DMS79 treated with DMSO at 0.1 percent for 48 hours (cell line): ENCODE data around the gene ZAP70.
"Not testable (repeated sequence)": the region's sequence is repeated elsewhere in the genome, so short reads cannot be mapped to it uniquely, and the experiment has no call there.

Experiments
- DNase-seq: peaks from one replicate; lab custom pipeline; 2025; lab: John Stamatoyannopoulos, UW

The ZAP70 gene

DNA sequence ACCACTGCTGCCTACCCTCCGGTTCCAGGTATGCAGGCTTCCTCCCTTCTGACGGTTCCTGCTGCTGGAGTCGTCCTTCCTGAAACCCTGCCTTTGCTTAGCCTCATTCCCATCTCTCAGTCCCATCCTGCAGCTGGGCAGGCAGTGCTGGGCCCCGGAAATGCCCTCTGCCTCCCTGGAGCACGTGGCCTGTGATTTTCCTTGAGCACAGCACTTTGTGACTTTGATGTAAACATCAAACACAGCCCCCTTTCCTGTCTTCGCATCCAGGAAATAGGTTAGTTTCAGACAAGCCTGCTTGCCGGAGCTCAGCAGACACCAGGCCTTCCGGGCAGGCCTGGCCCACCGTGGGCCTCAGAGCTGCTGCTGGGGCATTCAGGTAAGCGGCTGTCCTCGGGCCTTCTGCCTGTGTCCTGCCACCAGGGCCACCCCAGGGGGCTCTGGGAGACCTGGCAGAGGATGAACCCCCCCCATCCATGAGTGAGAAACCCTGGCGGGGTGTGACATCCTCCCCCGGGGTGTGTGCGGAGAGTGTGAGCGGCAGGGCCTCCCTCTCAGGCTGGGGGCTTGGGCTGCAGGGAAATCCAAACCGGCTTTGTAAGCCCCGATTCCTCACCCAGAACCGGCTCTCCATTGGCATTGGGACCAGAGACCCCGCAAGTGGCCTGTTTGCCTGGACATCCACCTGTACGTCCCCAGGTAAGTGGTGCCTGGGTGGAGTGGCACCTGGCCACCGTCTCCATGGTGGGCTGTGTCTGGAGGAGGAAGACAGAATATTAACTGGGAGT lies at the start of gene ZAP70:
ZAP70 (plus strand) TSS at position 281 of the 788 bp plus-strand sequence. CDS start 10,461 bp downstream, outside the sequence.
- DNase-seq, result no peak

DNA sequence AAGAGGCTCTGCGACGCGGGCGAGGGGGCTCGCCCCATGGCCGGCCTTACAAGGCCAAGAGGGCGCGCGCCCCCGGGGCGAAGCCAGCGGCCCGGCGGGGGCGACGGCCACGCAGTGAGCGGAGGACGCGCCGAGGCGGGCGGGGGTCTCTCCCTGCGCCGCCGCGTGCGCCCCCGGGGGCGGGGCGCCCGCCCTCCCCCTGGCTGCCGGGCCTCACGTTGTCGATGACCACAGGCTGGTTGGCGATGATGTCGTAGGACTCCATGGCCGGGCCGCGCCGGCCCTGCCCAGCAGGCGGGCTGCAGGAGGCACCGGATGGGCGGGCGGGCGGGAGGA lies 49.8 kb upstream of the ZAP70 start:
- DNase-seq, result no peak

DNA sequence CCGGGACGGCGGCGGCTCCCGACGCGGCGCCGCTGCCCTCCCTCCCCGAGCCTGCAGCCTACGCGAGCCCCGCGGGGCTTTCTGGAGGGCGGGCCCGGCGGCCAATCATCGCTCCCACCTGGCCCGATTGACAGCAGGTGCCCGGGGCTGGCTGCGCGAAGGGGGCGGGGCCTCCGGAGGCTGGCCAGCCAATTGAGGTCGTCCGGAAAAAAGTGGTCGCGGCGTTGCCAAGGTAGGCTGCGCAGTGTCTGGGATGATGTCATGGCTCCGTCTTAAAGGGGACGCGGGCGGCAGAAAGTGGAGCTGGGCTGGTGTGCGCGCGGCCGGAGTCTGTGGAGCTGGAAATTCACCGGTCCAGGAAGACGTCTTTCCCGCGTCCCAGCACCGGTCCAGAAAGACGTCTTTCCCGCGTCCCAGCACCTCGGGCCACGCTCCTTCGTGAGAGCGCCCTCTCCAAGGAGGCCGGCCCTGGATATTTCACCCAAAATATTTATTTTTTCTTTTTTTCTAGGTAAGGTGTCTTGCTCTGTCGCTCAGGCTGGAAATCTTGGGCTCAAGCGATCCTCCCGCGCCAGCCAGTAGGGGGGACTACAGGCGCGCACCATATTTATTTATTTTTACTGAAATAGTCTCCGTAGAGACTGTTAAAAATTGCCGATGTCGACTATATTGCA lies 49.3 kb upstream of the ZAP70 start, which contains the start of gene ACTR1B:
ACTR1B (minus strand) TSS at position 83 of the 674 bp plus-strand sequence. CDS start 154 bp downstream, outside the sequence.
- peak; percentile 100 for DNase-seq

DNA sequence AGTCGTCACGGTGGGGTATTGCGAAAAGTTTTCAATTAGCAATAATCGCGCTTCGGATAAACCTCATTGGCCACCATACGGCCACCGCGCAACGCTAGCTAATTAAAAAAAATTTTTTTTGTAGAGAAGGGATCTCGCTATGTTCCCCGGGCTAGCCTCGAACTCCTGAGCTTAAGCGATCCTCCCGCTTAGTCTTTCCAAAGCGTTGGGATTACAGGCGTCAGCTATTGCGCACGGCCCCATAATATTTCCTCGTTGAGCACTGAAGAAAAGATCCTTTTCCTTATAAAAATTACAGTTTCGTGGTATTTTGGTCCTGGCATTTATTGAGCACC lies 48.8 kb upstream of the ZAP70 start:
- DNase-seq, result peak; percentile 63

DNA sequence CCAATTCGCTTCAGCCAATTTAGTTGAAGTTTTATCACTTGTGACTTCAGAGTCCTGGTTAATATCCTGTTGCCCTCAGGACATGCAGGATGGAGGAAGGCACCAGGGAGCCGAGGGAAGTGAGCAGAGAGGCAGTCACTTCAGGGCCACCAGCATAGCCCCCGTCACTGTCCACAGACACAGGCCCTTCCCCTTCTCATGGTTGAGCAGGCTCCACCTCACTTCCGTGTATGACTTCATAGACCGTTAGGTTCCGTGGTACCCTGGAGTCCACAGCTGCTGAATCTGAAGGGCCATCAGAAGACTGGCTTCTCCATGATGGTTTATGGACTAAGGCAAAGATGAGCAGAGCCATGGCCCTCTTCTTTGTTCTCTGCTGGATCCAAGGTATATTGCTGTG lies 43.9 kb upstream of the ZAP70 start, which contains the start of gene C2orf92:
C2orf92 (plus strand) TSS at position 266 of the 400 bp plus-strand sequence; CDS start at position 342, 76 bp downstream.
- no peak for DNase-seq

DNA sequence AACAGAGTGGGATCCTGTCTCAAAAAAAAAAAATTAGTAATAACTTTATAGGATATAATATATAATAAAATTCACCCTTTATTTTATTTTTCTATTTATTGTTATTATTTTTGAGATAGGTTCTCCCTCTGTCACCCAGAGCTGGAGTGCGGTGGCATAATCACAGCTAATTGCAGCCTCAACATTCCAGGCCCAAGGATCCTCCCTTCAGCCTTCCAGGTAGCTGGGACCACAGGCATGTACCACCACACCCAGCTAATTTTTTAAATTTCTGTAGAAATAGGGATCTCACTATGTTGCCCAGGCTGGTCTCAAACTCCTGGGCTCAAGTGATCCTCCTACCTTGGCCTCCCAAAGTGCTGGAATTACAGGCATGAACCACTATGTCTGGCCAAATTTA lies 42.9 kb upstream of the ZAP70 start:
- no peak for DNase-seq

DNA sequence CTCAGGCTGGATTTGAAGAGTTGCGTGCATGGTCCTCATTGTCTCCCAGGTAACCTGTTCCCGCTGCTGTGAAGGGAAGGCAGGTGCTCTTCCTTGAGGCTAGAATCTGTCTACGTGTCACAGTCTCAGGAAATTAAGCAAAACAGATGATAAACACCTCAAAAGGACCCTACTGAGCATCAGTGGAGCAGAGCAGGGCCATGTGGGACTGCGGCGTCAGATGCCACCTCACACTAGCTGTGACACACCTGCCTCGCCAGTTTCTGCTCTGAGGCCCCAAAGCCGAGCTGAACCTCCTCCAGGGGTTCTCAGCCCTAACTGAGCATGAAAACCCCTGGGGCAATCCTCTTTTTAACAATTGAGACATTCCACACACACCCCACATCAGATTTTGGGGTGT lies 41.9 kb upstream of the ZAP70 start:
- DNase-seq, result no peak

DNA sequence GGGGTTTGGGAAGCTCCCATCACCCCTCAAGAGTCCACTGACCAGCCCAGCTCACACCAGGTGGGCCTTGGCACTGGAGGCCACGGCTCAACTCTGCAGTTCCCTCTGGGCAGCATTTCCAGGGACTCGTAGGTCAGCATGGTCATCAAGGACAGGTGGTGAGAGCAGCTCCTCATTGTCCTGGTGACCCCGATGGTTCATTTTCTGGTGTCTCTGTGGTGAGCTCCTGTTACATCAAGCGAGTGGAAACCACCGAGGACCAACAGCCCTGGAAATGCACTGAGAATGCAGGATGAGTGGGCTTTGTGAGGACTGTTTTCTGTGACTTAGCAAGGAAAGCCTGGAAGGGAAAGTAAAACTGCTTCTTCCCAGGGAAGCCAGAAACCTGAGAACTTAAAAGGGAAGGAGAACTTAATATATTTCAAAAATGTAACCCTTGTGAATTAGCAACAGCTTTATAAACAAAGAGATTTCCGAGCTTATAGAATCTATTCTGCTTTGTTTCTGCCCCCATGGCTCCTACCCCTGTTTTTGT lies 40.7 kb upstream of the ZAP70 start:
- DNase-seq, result not testable (repeated sequence)

DNA sequence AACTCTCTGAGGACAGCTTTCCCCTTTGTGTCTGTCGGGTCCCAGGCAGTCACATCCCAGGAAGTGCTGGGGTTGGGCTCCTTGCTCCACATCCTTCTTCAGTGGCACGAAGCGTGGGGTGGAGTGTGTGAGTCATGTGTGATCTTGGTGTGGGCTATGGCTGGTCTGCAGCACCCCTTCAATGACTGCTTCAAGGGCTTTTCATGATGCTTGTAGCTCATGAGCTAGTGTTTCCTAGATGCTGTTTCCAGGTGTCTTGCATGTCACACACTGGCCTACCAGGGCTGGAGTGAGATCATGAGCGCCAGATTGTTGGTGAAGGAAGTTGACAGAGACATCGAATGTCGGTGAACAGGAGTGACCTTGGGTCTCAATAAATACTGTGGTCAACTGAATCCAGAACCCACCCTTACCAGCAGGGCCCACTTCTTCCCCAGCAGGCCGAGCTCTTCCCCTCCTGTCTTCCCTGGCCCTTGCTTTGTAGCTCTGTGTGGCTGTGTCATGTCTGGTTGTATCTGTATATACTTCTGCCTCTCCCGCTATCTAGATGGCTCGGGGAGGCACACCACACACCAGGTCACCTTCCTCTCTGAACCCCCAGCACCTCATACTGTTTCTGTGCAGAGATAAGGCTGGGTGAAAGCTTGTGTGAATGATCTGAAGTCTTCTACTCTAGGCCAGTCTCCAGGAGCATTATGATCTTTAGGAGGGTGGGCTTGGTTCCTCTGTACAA lies 40.0 kb upstream of the ZAP70 start:
- DNase-seq, result no peak

DNA sequence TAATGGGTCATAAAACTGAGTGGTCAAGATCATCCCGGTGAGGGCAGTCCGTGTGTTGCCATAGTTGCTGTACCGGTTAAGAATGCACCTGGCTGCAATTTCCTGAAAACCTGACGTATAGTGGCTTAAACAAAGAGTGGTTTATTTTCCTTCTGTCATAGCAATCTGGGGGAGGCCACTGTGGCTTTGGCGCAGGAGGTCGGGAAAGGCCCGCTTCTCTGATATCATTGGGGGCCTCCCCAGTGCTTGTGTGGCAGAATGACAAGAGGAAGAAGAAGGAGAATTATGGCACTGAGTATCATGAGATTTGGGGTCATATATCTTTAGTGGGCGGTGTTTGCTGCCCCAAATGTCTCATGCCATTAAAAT lies 39.5 kb upstream of the ZAP70 start:
- DNase-seq, result no peak

DNA sequence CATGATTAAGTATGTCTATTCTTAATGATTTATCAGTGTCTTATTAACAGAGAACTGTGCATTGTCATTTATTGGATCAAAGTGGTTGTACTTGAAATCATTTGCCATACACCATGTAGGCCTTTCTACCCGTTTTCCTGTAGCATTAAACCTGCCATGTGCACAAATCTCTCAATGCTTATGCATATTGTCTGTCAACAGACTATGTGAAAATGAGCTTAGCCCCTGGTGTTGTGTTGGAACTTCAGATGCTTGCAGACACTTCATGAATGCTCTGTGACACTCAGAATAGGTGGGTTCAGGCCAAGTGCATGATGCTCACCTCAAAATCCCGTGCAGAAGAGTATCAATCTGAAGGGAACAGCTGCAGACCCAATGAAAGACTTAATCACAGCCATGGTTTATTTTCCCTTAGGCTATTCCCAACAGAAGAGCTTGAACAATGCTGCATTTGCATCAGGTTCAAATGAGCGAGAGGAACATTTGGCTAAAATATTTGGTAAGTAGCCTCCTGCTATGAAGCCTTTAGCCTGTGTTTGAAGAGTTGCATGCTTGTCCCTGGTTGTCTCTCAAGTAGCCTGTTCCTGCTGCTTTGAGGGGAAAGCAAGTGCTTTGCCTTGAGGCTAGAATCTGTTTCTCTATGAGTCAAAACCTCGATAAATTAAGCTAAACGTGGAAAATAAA lies 37.8 kb upstream of the ZAP70 start:
- DNase-seq, result peak; percentile 18

DNA sequence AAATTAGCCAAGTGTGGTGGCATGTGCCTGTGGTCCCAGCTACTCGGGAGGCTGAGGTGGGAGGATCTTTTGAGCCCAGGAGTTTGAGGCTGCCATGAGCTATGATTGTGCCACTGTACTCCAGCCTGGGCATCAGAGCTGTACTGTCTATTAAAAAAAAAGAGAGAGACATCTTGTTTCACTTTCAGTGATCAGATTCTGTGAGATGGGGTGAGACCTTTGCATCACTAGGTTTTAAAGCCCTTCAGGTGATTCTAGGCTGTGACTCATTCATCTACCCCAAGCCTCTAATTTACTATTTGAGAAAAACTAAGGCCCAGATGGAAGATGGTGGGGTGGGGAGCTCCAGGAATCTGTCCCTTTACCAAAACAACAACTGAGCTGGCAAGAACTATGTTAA lies 36.8 kb upstream of the ZAP70 start:
- DNase-seq, result no peak

DNA sequence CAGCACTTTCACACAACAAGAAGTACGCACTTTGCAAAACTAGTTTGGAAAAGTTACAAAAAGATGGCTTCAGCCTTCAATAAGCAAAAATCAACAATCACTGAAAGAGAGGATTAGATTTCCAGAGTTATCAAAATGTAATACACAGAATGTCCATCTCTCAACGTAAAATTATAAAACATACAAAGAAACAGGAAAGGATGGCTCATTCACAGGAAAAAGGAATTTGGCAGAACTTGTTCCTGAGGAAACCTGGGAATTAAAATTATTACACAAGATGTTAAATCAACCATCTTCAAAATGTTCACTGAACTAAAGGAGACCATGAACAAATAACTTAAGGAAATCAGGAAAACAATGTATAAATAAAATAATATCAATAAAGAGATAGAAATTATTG lies 35.9 kb upstream of the ZAP70 start:
- DNase-seq, result no peak

DNA sequence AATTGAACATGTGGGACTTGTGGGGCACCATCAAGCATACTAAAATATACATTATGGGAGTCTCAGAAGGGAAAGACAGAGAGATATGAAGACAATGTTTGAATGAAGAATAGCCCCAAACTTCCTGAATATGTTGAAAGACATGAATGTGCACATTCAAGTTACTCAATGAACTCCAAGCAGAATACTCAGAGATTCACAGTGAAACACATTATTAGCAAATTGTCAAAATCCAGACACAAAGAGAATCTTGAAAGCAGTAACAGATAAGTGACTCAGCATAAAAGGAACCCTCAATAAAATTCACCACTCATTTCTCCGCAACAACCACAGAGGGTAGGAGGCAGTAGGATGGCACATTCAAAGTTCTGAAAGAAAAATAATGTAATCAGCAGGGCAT lies 35.1 kb upstream of the ZAP70 start:
- DNase-seq, result no peak

DNA sequence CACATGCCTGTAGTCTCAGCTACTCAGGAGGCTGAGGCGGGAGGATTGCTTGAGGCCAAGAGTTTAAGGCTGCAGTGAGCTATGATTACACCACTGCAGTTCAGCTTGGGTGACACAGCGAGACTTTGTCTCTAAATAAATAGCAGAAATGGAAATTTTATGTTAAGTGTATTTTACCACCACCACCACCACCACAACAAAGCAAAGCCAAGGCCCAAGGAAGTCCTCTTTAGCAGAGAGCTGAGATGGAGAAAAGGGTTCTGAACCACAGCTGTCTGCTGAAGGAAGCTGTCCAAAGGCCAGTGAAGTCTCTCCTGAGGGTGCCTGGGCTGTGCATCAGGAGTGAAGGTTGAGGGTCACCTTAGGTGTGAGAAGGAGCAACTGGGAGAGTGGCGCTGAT lies 26.1 kb upstream of the ZAP70 start:
- DNase-seq, result not testable (repeated sequence)

DNA sequence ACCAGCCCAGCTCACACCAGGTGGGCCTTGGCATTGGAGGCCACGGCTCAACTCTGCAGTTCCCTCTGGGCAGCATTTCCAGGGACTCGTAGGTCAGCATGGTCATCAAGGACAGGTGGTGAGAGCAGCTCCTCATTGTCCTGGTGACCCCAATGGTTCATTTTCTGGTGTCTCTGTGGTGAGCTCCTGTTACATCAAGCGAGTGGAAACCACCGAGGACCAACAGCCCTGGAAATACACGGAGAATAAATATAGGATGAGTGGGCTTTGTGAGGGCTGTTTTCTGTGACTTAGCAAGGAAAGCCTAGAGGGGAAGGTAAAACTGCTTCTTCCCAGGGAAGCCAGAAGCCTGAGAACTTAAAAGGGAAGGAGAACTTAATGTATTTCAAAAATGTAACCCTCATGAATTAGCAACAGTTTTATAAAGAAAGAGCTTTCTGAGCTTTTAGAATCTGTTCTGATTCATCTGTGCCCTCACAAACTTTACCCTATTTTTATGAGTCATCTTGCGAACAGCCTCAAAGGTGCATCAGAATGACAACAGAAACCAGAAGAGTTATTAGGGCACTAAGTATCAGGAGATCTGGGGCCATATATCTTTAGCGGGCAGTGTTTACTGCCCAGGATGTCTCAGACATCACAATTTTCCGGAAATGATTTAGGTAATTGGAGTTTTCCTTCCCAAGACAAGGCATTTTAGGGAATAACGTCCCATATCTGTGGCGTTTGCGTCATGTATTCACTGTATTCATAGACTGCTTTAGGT lies 25.1 kb upstream of the ZAP70 start:
- DNase-seq, result no peak

DNA sequence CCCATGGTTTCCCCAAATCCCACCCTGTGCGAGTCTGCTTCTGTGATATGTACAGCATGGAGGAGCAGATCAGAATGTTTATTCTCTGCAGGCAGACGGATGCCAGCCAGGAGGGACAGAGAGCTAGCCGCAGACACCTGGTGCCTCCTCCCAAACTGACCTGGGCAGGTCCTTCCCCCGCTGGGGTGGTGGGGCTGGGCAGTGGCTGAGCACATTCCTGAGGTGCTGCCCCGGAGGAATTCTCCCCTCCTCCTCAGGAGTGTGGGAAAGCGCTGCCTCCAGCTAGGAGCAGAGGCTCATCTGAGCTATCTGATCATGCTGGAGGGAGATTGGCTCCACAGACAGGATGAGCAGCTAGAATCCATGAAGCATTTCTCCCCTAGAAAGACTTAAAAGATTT lies 22.2 kb upstream of the ZAP70 start:
- DNase-seq, result no peak

DNA sequence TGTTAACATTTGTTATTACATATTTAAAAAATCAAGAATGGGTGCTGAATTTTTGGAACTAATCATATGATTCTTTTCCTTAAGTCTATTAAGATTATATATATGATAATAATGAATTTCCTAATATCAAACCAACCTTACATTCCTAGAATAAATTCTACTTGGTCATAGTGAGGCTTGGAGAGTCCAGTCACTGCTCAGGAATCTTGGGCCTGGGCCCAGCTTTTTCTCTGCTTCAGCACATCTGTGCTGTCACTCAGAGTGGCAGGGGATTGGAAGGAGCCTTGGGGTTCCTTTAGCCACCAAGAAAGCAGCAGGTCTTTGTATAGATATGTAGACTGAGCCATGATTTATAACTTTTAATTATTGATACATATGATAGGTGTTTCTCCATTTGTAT lies 19.9 kb upstream of the ZAP70 start:
- DNase-seq, result no peak

DNA sequence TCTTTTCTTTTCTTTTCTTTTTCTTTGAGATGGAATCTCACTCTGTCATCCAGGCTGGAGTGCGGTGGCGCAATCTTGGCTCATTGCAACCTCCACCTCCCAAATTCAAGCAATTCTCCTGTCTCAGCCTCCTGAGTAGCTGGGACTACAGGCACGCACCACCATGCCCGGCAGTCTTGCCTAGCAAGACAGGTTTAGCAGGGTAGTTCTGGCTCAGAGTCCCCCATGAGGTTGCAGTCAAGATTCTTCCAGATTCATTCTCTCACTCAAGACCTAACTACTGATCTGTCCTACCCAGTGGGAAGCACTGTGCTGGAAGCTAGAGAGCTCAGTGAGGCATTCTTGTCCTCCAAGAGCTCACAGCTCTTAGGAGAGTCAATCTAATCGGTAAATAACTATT lies 17.6 kb upstream of the ZAP70 start:
- no peak for DNase-seq

DNA sequence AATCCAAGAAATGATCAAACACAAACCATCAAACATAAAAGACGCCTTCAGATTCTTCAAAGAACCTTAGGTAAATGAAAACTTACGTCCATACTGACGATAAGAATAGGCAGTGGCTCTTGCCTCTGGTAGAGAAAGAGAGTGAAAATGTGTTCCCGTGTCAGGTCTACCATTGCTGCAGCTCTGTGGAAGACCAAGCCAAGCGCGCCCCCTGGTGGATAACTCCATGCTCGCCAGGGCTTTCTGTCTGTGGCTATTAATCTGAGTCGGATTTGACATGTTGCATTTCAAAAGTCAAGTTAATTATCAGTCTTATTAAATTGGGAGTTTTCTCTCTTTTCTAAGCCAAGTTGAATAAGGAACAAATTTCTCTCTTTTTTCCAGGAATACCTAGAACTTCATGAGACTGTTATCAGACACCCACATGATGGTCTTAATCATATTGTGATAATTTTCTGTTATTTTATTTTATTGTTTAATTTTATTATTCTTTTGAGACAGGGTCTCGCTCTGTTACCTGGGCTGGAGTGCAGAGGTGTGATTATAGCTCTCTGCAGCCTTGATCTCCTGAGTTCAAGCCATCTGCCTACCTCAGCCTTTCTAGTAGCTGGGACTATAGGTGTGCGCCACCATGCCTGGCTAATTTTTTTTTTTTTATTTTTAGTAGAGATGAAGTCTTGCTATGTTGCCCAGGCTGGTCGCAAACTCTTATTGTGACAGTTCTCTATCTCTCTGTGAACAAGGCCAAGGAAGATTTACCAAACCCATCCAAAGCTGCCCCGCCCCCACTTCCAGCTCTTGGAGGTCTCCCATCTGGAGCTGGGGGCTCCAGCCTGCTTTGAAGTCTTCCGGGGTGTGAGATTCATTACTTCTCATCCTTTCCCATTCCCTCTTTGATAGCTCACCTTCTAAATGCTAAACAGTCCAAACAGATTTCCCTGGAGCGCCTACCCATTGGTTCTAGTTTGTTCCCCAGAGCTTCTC lies 15.8 kb upstream of the ZAP70 start:
- DNase-seq, result peak; percentile 82
